Measurements from ENCODE around the gene ADNP.

- TF ChIP-seq ZNF619 (CRISPR knock-in tag; IDR thresholded peaks at IDR 0.05): no peak
- no peak for TF ChIP-seq ZNF292 (CRISPR knock-in tag; IDR thresholded peaks at IDR 0.05; ENCODE audit: borderline replicate concordance, low read depth)
- no peak for TF ChIP-seq PHF20 (CRISPR knock-in tag; IDR thresholded peaks at IDR 0.05)
- TF ChIP-seq, protein P1, sequence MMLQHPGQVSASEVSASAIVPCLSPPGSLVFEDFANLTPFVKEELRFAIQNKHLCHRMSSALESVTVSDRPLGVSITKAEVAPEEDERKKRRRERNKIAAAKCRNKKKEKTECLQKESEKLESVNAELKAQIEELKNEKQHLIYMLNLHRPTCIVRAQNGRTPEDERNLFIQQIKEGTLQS (CRISPR knock-in tag; IDR thresholded peaks at IDR 0.05): no peak
Observed at GRCh38 chr20:50877232-50877743, 53.9 kb downstream of the ADNP start.

All from HepG2 (cell line).